Measurements from ENCODE around the gene ASB4.
"Not testable (repeated sequence)": the region's sequence is repeated elsewhere in the genome, so short reads cannot be mapped to it uniquely, and the experiment has no call there.

The ASB4 gene, protein sequence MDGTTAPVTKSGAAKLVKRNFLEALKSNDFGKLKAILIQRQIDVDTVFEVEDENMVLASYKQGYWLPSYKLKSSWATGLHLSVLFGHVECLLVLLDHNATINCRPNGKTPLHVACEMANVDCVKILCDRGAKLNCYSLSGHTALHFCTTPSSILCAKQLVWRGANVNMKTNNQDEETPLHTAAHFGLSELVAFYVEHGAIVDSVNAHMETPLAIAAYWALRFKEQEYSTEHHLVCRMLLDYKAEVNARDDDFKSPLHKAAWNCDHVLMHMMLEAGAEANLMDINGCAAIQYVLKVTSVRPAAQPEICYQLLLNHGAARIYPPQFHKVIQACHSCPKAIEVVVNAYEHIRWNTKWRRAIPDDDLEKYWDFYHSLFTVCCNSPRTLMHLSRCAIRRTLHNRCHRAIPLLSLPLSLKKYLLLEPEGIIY

DNA sequence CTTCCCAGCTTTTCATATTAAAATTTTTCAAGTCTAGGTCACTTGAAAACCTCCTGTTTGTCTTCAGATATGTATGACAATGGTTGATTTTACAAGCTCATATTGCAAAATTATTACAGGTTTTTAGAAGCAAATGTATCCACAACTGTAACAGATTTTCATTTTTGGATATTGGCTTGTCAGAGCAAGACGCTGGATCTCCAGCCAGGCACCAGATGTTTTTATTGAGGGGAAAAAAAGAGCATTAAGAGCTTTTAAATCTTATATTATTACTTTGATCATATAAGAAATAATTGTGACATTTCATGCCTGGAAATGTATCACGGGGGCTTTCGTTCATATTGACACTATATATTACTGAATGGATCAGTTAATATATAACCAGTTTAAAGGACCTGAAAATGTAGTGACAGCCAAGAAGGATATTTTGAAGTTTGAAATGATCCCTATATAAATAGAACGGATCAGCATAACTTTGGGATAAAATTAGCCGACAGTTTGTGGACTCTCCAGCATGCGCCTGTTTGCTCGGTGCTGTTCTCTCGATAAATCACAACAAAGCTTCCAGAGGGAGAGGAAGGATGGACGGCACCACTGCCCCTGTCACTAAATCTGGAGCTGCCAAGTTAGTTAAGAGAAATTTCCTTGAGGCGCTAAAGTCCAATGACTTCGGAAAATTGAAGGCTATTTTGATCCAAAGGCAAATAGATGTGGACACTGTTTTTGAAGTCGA is at the start of gene ASB4:
TSS of gene ASB4 (plus strand) at position 553 of the 733 bp plus-strand sequence. CDS start at position 582, 29 bp downstream.
- DNase-seq: no peak

DNA sequence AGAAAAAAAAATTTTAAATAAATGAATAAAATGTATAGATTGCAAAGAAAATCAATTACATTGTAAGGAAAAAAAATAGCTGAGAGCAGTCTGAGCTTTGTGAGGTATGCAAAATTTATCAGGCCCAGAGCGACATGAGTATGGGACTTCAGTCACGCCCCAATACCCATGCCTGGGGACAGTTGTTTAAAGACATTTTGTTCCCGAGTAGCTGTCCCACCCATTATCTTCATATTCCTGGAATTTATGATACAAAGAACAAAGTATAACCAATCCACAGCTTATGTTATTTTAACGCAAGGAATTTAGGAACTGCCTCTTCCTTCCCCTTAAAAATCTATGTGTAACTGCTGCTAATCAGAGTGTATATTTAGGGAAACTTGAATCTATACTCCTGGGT is 49.3 kb upstream of the ASB4 start:
- DNase-seq: no peak

DNA sequence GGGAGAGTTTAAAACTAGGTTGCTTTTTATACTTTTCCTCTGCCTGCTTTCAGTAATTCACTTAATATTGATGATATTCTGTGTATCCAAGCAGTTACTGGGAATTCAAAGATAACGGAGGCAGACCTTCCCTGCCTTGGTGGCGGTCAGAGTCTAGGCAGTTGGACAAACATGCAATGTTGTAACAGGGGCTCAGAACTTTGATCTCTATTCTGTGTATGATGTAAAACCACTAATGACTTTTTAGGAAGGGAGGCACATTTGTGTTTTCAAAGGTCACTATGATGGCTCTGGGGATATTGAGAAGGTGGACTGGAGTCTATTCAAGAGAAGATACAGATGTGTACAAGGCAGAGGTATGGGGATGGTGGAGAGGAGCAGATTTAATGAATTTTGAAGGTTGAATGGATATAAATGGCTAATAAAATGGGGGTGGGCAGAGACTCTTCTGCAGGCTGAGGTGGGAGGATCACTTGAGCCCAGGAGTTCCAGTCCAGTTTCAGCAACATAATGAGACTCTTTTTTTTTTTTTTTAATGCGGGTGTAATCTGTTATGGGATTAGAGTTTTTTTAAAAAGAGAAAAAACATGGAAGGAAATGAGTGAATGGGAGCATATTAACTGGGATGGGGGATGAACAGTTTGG is 45.2 kb upstream of the ASB4 start:
- DNase-seq: no peak

DNA sequence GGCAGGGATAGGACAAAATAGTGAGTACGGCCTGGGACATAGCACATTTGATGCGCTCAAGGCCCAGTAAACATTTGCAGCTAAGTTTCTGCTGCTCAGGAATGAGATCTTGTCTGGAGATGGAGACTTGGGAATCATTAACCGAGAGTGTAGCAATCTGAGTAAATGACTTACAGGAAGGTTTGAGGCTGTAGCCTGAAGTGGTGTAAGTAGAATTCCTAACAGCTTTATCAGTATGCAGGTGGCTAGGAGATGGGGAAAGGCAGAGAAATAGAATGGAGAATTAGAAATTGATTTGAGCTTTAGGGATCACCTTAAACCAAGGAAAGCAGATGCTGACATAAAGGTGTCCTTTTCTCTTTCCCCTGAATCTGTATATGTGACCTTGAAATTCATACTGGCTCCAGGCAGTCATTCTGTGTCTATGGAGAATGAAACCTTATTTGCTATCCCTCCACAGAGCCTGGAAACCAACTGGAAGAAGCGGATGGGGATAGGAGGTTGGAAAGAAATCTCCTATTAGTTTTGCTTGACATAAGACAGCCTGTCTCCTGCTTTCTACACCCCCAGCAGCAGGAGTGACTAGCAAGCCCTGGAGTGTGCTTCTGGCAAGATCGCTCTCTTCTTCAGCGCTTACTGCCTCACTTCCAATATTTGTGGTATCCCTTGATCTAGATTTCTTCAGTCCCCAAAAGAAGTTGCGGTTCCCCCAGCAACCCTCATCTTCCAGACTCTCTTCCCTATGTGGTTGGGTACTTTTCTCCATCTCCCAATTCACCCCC is 44.5 kb upstream of the ASB4 start:
- DNase-seq: no peak

DNA sequence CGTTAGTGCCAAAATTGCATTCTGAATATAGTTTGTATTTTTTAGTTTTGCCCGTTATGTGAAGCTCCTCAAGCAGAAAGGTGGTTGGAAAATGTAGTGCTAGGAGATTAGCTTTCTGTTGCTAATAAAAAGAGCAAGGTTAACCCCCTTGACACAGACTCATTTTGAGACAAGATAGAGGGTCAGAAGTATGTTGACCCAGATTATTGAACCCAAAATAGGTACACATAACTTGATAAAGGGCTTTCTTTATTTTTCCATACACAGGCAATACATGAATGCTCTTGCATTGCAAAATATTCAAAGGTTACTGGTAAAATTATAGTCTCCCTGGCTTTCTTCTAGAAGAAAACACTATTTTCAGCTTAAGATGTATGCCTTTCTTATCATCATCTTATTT is 40.9 kb upstream of the ASB4 start:
- DNase-seq: no peak

DNA sequence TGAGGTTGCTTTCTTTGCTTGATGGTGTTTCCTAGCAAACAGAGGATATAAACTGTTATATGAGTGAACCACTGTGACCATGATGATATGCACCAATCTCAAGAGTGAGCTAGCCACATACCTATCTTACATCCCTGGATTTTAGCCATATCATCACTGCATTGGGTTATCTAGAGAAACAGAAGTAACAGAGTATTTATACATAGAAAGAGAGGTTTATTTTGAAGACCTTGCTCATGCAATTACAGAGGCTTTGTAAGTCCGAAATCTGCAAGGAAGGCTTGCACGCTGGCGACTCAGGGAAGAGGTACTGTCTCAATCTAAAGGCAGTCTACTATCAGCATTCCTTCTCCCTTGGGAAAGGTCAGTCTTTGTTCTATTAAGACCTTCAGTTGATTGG is 39.1 kb upstream of the ASB4 start:
- DNase-seq: no peak

DNA sequence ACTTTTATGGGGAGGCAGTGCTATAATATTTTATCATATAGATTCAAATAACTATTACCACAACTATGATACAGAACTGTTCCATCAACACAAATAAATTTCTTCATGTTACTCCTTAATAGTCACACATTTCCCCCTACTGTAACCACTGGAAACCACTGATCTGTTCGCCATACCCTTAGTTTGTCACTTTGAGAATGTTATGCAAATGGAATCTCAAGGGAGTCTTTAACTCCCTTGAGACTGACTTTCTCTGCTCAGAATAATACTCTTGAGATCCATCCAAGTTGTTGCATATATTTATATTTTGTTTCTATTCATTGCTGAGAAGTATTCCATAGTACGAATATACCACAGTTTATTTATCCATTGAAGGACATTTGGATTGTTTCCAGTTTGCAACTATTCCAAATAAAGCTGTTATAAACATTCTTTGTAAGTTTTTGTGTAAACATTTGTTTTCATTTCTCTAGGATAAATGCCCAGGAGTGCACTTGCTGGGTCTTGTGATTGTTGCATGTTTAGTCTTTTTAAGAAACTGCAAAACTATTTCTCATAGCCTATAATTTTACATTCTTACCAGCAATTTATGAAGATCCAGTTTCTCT is 31.2 kb upstream of the ASB4 start:
- DNase-seq: no peak

DNA sequence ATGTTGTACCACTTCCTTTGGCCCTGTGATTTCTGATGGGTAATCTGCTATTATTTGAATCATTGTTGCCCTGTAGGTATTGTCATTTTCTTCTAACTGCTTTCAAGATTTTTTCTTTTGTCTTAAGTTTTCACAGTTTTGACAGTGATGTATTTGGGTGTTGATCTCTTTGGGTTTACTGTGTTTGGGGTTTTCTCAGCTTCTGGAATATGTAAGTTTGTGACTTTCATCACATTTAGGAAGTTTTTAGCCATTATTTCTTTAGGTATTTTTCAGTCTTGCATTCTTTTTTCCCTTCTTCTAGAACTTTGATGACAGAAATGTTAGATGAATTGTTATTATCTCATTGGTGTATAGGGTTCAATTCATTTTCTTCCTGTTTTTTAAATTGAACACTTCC is 27.8 kb upstream of the ASB4 start:
- DNase-seq: no peak

DNA sequence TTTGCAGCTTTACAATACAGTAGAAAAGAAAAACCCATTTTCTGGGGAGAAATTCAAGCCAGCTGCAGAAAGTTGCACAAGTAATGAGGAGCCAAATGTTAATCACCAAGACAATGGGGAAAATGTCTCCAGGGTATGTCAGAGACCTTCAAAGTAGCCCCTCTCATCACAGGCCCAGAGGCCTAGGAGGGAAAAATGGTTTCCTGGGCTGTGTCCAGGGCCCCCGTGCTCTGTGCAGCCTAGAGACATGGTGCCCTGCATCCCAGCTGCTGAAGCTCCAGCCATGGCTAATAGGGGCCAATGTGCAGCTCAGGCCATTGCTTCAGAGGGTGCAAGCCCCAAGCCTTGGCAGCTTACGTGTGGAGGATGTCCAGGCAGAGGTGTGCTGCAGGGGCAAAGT is 25.1 kb upstream of the ASB4 start:
- not testable (repeated sequence) for DNase-seq

DNA sequence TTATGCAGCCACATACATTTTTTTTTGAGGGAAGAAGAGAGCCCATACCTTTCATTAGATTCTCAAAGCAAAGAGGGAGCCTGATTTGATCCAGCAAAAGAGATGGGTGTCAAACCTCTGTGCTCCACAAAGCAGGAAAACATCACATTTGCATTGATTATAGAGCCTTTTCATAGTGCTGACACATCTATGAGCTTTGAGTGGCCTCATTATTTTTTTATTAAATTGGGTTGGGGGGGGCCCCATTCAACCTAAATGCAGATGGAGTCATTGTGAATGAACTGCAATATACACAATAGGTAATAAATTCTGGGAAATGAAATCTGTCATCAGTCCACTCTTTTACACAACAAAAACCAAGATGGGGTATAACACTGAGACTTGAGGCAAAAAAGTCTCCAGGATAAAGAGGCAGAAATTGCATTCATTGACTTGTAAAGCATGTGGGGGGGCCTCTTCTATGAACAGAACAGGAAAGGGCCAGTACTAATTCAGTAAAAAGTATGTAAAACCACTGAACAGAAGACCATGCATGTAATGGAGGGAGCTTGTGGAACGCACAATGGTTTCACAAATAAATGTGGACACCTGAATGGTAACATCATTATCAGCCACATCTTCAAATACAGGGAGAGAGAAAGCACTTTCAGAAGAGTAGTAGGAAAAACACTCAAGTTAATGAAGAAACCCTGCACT is 17.7 kb upstream of the ASB4 start:
- DNase-seq: no peak

DNA sequence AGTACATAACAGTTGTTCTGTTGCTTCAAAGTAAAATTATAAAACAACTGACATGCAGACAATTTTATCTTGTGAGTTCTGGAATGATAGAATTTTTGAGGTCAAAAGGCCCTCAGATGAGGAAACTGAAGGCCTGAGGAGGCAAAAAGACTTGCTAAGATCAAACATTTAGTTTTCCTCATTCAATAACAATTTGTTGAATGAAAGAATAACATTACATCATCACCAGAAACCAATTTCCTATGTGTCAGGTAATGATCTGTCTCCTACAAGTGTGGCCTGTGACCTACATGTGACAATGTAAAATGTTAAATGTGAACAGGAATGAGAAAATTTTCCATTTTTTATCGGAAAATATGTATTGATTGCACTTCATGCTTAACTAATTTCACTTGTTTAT is 16.6 kb upstream of the ASB4 start:
- DNase-seq: no peak

DNA sequence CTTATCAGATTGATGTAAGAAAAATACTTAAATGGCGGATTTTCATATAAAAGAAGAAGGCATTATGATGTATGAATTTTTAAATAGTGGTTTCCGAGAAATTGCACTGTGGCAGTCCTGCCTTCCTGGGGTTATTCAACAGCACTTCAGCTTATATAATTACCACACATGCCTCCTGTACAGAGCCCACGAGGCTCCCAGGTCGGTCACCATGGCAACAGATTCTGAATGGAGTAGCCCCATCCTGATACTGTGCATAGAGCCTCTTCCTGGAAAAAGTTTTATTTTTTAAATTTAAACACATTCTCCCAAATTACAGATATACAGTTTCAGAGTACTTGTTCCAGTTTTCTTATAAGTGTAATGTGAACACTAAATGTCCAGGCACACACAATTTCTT is 15.9 kb upstream of the ASB4 start:
- DNase-seq: no peak

DNA sequence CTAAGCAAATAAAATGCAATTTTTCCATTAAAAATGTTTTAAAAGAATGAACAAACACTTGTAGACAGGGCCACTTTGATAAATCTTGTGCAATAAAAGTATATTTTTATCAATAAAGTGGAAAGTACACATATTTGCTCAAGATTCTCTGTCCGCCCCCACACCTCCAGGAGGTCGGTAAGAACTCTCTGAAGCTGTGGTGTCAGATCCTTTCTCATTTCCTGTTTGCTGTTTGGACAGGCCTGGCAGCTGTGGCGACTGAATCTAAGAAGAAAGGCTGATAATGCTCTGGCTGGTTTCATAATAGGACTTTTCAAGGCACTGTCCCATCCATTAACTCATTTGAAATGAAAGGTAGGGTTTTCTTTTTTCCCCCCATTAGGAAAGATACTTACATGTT is 15.3 kb upstream of the ASB4 start:
- no peak for DNase-seq

DNA sequence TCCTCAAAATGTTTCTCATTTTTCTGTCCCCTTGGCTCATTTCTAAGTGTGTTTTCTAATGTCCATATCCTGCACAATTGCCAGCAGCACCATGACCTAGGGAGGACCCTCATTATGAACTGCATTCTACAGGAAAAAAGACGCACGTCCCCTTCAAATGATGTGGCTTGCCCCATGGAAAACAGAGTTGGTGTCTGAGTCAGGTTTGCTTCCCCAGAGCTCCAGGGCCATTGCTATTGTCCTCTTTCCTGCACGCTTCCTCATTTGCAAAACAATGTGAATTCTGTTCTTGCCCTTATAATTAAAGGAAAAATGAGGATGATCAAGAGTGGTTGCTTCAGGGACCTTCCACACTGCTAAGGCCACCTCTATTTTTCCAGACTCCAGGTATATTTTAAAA is 14.7 kb upstream of the ASB4 start:
- DNase-seq: no peak

DNA sequence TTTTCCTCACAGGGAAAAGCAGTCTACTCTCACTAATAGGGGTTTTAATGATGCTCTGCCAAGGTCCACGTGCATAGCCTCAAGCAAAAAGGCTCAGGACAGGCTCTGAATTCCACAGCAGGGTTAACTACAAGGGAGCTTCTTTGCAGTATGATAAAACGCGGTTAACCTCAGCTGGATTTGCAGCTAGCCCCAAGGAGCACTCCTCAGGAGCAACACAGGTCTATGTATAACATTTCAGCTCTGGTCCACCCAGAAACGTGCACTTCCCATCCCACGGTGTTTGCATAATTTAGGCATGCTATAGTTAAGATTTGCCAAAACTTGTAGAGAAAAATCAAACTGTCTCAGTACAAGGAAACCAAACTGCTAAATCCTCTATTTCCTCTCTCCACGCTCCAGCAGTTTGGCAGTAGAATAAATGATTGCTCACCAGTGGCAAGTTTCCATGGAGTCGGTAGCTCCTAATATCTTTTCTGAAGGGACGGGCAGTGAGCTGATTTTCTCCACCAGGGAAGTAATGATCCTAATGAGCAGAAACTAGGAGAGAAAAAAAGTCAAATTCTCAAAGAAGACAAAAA is 13.1 kb upstream of the ASB4 start:
- DNase-seq: no peak

DNA sequence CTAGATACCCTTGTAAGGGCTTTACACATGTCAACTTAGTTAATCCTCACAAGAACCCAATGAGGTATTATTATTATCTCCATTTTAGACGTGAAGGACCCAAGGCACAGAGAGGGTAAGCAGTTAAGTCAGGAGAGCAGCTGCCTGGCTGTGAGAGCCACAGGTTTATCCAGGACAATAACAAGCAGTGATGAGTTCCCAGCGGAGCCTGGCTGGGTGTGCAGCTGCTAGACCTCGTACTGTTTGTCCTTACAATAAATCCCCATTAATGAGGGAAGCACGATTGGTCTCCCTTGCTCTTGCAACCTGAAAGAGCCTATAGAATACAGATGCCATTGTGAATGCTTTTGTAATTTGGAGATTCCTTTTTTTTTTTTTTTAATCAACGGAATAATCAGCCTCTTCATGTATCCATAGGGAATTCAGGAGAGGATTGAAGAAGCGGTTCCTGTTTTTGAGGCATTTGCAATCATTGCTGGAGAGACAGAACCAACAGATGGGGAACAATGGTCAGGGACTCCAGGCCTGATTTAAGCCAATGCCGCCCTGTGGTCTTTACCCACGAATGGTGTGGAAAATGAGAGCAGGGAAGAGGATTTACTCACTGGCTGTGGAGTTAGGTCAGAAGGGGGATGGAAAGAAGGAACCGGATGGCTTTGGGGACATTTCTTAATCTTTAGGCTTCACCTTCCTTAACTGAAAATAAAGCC is 12.3 kb upstream of the ASB4 start:
- no peak for DNase-seq

DNA sequence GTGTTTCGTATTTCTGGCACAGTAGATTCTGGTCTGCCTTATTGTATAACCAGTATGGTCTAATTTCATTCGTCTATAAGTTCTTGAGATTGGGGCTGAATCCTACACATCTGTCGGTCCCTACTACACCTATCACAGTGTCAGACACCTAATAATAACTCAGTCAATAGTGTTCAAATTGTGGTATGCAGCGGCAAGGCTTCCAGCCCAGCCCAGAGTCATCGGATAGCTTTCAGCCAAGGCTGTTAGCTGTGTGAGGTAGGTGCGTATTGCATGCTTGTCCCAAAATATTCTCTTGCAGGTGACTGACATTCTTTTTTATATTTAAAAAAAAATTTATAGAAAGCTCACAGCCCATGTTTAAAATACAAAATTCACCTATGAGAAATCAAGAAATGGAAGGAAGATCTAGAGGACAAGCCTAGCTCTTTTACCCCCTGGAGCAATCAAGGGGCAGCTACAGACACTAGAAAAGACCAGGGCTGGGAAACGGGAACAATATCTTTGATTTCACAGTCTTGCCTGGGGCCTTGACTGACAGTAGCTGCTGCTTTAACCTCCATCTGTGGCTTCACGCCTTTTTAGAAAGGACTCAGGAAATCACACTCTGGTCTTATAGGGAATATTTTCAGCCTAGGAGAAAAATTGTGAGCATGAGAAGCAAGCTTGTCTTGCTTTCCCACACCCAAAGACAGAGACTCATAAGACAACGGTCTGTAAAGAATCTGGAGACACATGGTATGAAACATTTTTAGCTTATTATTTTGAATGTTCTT is 9.5 kb upstream of the ASB4 start:
- no peak for DNase-seq

DNA sequence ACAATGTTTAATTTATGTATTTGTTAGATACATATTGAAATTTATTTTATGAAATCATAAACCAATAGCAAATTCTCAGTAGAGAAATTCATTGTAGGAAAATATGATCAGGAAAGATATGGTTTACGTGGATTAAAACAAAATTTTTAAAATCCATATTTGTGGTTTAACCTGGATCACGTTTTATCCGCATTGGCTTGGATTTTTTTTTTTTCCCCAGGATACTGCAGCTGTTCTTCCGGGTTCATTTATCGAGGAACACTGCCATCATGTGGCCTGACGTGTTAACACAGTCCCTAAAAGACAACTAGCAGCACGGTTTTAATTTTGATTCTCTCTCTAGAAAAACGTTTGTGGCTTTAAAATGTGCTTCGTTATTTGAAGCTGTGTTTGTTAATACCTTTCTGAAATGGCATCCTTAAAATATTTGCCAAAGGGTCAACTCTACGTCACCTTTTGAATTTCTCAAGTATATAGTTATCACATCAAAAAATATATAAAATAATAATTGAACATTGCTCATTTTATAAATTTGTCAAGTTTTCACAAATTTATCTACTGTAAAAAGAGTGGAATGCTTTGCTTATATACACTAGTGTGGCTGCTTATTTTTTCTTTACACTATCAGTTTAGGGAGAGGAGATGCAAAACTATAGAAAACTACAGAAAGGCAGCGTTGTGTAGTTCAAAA is 8.7 kb upstream of the ASB4 start:
- peak; percentile 41 to 56 for DNase-seq

DNA sequence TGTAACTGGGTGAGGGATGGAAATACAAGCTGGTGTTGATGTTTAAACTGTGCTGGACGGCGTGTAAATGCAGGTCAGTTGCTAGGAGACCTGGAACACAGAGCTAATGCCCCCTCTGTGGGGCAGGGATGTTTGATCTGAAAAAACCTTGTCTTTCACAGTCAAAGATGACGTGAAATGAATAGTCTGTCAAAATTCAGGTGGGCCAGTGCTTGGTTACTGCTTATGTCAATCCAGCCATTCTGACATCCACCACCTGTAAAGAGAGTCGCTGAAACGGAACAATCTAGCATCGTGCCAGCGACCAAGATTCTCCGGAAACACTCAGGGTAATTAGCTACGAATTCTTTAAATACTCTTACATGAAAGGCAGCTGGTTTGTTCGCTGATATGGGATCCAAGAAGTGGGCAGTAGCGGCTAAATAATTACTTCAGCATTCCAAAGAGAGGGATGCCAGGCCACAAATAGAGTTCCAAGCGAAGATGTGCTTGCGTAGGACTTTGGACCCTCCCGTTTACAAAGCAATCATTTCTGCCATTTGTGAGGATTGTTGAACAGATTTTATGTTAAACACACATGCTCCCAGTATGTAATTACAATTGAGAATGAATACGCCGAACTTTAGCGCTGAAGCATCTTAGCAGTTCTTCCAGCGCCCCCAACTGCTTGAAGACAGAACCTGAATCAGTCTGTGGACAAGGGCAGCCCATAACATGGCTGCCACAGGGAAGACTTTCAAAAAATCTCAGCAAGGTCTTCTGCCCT is 7.3 kb upstream of the ASB4 start:
- DNase-seq: no peak

Measured in CD4-positive, alpha-beta T cell treated with Interleukin-1 beta for 1 hour (primary cell).